AG08395 (cell line): Measurements from ENCODE around the gene CYB5A.

Source experiments
- DNase-seq: peaks from one replicate; pipeline ENCODE4 v3.0.0; 2012; ENCODE audit warnings: mixed read lengths, low spot score

Gene CYB5A

DNA sequence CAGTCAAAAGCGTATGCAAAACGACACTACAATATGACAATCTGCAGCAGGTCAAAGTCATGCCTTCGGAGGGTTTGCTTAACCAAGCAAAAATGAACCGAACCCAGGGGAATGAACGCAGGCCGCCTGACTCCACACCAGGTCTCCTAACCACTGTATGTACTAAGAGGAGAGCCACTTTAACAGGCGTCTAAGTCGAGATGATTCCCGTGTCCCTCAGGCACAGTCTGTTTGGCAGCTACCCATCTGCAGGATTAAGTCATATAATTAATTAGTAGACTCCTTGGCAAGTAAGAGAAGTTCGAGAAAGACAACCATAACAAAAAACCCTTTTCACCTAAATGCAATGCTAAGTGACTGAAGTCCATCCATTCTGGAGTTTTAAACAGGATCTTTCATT, 15.2 kb downstream of the CYB5A start:
- DNase-seq: no peak

DNA sequence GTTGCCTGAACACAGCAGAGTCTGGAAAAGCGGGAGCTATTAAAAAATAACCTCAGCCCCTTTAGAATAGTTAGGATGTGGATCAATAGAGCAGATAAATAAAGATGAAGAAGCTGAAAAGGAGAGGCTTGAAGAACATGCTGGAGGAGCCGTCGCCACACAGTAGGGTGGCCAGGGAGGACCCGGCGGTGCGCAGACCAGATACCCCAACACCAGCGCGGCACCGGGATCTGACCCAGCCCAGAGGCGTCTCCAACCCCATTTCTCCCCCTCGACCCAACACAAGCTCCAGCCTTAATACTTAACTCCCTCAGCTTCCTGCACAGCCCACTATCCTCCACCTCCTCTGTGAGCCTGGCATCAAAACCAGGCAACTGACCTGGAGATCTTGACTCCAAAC, 16.0 kb downstream of the CYB5A start:
- DNase-seq: no peak

GRCh38 chr18:74274700-74275099, 17.1 kb downstream of the CYB5A start:
- no peak for DNase-seq

DNA sequence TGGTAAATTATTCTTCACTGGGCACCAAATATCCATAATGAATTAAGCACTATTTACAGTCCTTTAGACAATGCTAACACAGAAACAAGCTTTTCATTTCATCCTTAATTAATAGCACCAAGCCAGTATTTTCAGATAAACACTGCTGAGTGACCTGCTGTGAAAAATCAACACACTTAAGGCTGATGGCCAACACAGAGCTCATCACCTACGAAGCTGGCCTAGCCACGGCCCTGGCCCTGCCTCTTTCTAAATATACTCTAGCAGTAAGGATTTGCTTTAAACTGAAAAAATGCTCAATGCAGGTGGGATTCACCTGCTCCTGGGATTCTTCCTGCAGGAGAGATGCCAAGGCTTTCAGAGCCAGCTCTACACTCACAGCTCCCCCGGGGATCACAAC, 18.4 kb downstream of the CYB5A start:
- no peak for DNase-seq

DNA sequence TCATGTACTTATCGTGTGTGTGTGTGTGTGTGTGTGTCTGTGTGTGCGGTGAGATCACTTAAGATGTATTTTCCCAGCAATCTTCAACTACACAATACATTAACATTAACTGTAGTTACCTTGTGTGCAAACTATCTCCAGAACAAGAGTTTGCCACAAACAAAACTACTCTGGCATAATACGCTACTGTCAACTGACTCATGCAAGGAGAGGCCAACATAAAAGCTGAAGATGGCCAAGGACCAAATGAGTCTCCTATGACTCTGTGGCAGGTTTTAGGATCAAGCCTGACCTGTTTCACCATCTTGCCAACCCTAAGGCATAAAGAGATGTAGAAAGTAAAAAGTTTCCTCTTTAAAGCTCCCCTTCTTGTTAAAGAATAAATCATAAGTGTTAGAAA, 20.1 kb downstream of the CYB5A start:
- peak; percentile 53 for DNase-seq

GRCh38 chr18:74268933-74269620, 22.7 kb downstream of the CYB5A start:
- no peak for DNase-seq

- DNase-seq: no peak
These were observed 23.6 kb downstream of the CYB5A start for GRCh38 chr18:74268175-74268574.

DNA sequence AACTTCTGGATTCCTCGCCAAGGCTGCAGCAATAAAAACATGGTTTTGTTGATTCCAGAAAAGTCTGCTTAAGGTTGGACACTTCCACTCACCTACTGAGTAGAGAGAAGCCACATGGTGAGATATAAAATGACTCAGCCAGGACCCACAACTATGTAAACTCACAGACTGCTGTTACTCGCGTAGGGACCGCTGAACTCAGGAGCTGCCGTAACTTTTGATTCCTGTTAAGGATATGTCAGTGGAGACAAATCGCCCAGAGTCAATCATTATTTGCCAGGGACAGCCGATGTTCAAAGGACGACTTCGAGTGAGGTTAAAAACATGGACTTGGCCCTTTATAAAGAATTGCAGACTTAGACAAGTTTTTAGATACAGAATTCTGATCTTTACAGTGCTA, 25.6 kb downstream of the CYB5A start:
- no peak for DNase-seq

DNA sequence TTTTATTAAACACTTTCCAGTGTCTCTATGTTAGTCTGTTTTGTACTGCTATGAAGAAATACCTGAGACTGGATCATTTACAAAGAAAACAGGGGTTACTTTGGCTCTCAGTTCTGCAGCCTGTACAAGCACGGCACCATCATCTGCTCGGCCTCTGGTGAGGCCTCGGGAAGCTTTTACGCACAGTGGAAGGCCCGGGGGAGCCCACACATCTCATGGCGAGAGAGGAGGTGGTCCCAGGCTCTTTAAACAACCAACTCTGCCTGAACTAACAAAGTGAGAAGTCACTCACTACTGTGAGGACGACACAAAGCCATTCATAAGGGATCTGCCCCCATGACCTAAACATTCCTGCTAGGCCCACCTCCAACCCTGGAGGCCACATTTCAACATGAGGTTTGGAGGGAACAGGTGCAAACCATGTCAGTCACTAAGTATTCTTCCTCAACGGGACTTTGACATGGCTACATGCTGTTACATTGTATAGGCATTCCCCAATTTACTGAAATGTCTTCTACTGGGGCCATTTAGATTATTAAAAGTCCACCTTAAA, 26.1 kb downstream of the CYB5A start:
- DNase-seq: no peak

- no peak for DNase-seq
These were observed 27.3 kb downstream of the CYB5A start for GRCh38 chr18:74264303-74265020.

GRCh38 chr18:74261053-74261713, 30.6 kb downstream of the CYB5A start:
- no peak for DNase-seq

- DNase-seq: no peak
These were observed 32.4 kb downstream of the CYB5A start for GRCh38 chr18:74259347-74259746.

DNA sequence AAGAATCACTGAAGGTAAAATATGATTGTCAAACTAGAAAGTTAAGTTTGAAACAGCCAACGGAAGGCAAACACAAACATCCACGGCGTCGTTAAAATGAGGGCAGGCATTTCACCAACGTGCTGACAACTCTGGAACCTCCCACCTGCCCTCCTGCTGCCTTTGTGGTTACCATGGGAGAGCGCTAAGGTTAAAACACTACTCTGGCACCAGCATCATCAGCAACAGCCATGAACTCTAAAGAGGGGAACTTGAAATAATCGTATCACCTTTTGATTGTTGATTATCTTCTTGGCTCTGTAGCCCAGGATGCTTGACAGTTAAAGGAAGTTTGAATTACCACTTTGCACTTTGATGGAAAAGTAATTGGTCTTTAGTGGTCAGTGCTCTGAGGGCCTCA, 34.7 kb downstream of the CYB5A start:
- no peak for DNase-seq

DNA sequence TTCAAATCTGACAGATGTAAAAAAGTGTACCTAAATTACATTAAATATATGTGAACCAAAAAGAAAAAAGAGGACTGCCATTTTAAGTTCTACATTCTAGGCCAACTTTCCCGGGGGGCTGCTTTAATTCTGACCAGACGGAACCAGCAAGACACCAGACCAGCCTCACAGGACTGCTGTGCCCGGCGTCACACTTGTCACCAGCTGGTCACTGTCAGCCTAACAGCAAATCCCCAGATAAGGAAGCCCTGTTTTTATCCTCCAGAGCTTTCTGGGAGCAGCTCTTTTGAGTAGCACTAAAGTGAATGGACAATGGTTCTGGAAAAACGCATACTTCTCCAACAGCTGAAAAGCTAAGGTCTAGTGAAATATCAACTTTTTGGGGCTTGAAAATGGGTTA, 35.6 kb downstream of the CYB5A start:
- DNase-seq: no peak

DNA sequence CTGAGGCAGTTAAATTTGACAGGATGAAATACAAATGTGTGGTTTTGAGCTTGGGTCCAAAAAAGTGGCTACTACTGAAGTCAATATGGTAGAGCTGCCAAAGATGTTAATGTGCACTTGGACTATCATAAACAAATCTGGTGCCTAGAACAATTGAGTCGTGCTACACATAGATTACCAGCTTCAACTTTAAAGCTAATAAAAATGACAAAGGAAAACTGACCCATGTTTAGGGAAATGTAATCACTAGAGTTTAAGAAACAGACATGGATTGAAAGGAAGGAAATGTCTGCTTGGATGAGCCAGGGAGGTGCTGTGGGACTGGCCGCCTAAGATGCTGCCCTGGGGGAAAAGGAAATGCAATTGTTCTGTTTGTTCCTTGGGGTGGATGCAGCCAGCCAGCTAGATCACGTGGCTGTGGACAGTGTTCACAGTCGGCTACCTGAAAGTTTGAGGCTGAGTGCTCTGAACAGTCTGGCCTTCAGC, 36.6 kb downstream of the CYB5A start:
- peak; percentile 13 for DNase-seq

- peak; percentile 17 for DNase-seq
These were observed 39.7 kb downstream of the CYB5A start for GRCh38 chr18:74252039-74252395.

- peak; percentile 61 for DNase-seq
These were observed 40.3 kb downstream of the CYB5A start for GRCh38 chr18:74251297-74252038.

- no peak for DNase-seq
These were observed 41.6 kb downstream of the CYB5A start for GRCh38 chr18:74250131-74250530.

GRCh38 chr18:74249181-74249968, 42.4 kb downstream of the CYB5A start:
- peak; percentile 62 for DNase-seq

GRCh38 chr18:74248595-74248994, 43.2 kb downstream of the CYB5A start:
- DNase-seq: no peak

- DNase-seq: no peak
These were observed 43.6 kb downstream of the CYB5A start for GRCh38 chr18:74248189-74248588.
